ENCODE data around the gene C2orf69. TPM values are rescaled to one million over a fixed set of nuclear protein-coding genes. Genes with fewer than 3 reads are reported as not detected.
A peak's percentile ranks its signal among the peaks of the same experiment; 100 is the strongest.

C2orf69 gene
- total and polyA plus RNA-seq, 2 experiments from 2014 or later = 33.4 to 39.2 TPM

DNA sequence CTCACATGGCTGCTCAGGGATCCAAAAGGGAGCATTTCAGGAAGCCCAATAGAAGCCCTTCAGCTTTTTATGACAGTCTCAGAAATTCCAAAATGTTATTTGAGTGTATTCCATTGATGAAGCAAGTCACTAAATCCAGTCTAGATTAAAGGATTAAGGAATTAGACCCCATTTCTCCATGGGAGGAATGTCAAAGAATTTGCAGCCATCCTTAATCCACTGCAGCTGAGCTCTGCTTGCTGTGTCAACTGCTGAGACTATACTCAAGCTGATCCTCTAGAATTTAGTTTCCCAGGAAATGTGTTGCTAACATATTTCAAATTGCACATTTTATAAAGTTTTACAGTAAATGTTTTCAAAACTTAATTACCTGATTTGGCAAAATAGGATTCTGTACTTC, 28.4 kb upstream of the C2orf69 start:
- H3K79me2 ChIP-seq (replicated peaks; ENCODE audit: insufficient read depth) = no peaks in the 10 kb centered on the region
- no peak overlapping the region for H3K27ac Mint-ChIP-seq
- H4K20me1 ChIP-seq (replicated peaks; ENCODE audit: insufficient read depth) = no peaks in the 10 kb centered on the region
- peaks cover 12% of the 10 kb centered on the region for H3K9me3 Mint-ChIP-seq
- peaks cover 7% of the 10 kb centered on the region for H3K9me2 ChIP-seq (ENCODE audit: insufficient read depth)
- DNase-seq (ENCODE audit: low spot score) (no peak), ATAC-seq (no peak)
- H3K36me3 Mint-ChIP-seq (ENCODE audit: low read depth) = peaks cover 7% of the 10 kb centered on the region; the same call in 2 of the 3 replicates
- H3K4me1 ChIP-seq (ENCODE audit: insufficient read depth) = no peaks in the 10 kb centered on the region
- H3K27ac ChIP-seq (ENCODE audit: low read depth) = no peak overlapping the region
- H3K4me2 ChIP-seq = no peak overlapping the region
- TF ChIP-seq CREB1 (CRISPR knock-in tag; IDR thresholded peaks at IDR 0.05; ENCODE audit: low read depth) (no peak), POLR2AphosphoS5 (IDR thresholded peaks at IDR 0.05; ENCODE audit: low read depth) (no peak)
- no peaks in the 10 kb centered on the region for H3K36me3 ChIP-seq (ENCODE audit: insufficient read depth)
- no peak overlapping the region for H3K4me3 Mint-ChIP-seq
- H2AFZ ChIP-seq = 0 out of 2 replicates have a peak overlapping the region, but pooled peaks have one; percentile 3
- H3F3A ChIP-seq (replicated peaks; ENCODE audit: low read depth) = no peaks in the 10 kb centered on the region
- H3K27me3 ChIP-seq (ENCODE audit: insufficient read depth) = no peaks in the 10 kb centered on the region
- H3K4me1 Mint-ChIP-seq = no peaks in the 10 kb centered on the region
- H3K27me3 Mint-ChIP-seq (ENCODE audit: insufficient read depth, low read depth, poor library complexity) = peaks cover 2% of the 10 kb centered on the region
- H3K4me3 ChIP-seq = no peak overlapping the region

DNA sequence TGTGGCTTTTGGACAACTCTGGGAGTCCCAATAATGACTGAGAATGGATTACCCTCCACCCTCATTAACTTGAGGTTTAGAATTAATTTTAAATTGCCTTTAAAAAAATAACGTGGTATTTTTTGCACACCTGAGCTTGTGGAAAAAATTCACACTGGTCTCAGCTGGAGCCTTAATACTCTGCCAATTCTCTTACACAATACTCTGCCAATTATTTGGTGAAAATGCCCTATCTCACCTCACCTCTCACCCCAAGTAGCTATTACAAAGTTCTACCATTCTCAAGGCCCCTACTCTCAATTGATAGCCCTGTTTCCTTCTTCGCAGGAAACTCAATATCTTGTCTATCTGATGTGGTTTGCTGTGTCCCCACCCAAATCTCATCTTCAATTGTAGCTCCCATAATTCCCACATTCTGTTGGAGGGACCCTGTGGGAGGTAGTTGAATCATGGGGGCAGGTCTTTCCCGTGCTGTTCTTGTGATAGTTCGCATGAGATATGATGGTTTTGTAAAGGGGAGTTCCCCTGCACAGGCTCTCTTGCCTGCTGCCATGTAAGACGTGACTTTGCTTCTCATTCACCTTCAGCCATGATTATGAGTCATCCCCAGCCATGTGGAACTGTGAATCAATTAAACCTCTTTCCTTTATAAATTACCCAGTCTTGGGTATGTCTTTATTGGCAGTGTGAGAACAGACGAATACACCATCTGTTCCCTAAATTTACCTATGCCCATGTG, 27.4 kb upstream of the C2orf69 start:
- H3K4me2 ChIP-seq = no peak overlapping the region
- H3F3A ChIP-seq (replicated peaks; ENCODE audit: low read depth) = no peaks in the 10 kb centered on the region
- Mint-ChIP-seq H3K4me1 (no peaks in the 10 kb centered on the region), H3K36me3 (ENCODE audit: low read depth) (peaks cover 4% of the 10 kb centered on the region; the same call in 2 of the 3 replicates), H3K27me3 (ENCODE audit: insufficient read depth, low read depth, poor library complexity) (peaks cover 2% of the 10 kb centered on the region), H3K27ac (no peak overlapping the region), H3K4me3 (no peak overlapping the region), H3K9me3 (peaks cover 7% of the 10 kb centered on the region)
- H3K27me3 ChIP-seq (ENCODE audit: insufficient read depth) = no peaks in the 10 kb centered on the region
- peak overlapping the region; percentile 26; the same call in 1 of the 2 replicates for H2AFZ ChIP-seq
- no peaks in the 10 kb centered on the region for H3K79me2 ChIP-seq (replicated peaks; ENCODE audit: insufficient read depth)
- H4K20me1 ChIP-seq (replicated peaks; ENCODE audit: insufficient read depth) = no peaks in the 10 kb centered on the region
- no peaks in the 10 kb centered on the region for H3K36me3 ChIP-seq (ENCODE audit: insufficient read depth)
- no peak overlapping the region for H3K4me3 ChIP-seq
- DNase-seq (ENCODE audit: low spot score) (no peak), ATAC-seq (no peak)
- no peaks in the 10 kb centered on the region for H3K4me1 ChIP-seq (ENCODE audit: insufficient read depth)
- H3K27ac ChIP-seq (ENCODE audit: low read depth) = no peak overlapping the region
- peaks cover 7% of the 10 kb centered on the region for H3K9me2 ChIP-seq (ENCODE audit: insufficient read depth)
- TF ChIP-seq, protein P1, sequence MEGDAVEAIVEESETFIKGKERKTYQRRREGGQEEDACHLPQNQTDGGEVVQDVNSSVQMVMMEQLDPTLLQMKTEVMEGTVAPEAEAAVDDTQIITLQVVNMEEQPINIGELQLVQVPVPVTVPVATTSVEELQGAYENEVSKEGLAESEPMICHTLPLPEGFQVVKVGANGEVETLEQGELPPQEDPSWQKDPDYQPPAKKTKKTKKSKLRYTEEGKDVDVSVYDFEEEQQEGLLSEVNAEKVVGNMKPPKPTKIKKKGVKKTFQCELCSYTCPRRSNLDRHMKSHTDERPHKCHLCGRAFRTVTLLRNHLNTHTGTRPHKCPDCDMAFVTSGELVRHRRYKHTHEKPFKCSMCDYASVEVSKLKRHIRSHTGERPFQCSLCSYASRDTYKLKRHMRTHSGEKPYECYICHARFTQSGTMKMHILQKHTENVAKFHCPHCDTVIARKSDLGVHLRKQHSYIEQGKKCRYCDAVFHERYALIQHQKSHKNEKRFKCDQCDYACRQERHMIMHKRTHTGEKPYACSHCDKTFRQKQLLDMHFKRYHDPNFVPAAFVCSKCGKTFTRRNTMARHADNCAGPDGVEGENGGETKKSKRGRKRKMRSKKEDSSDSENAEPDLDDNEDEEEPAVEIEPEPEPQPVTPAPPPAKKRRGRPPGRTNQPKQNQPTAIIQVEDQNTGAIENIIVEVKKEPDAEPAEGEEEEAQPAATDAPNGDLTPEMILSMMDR (conservative IDR thresholded peaks at IDR 0.05; ENCODE audit: low read depth in 2 of 2) = no peak
- no peak for TF ChIP-seq EZH2 (IDR thresholded peaks at IDR 0.05; ENCODE audit: low read depth, unreplicated experiment)
- no peak for TF ChIP-seq JUNB (IDR thresholded peaks at IDR 0.05; ENCODE audit: unreplicated experiment)
- TF ChIP-seq POLR2AphosphoS5 (IDR thresholded peaks at IDR 0.05; ENCODE audit: low read depth) = no peak
- TF ChIP-seq NANOG (IDR thresholded peaks at IDR 0.05; ENCODE audit: borderline replicate concordance) = no peak
- TF ChIP-seq ZNF331 (CRISPR knock-in tag; IDR thresholded peaks at IDR 0.05; ENCODE audit: low read depth) = no peak
- TF ChIP-seq, protein P2, sequence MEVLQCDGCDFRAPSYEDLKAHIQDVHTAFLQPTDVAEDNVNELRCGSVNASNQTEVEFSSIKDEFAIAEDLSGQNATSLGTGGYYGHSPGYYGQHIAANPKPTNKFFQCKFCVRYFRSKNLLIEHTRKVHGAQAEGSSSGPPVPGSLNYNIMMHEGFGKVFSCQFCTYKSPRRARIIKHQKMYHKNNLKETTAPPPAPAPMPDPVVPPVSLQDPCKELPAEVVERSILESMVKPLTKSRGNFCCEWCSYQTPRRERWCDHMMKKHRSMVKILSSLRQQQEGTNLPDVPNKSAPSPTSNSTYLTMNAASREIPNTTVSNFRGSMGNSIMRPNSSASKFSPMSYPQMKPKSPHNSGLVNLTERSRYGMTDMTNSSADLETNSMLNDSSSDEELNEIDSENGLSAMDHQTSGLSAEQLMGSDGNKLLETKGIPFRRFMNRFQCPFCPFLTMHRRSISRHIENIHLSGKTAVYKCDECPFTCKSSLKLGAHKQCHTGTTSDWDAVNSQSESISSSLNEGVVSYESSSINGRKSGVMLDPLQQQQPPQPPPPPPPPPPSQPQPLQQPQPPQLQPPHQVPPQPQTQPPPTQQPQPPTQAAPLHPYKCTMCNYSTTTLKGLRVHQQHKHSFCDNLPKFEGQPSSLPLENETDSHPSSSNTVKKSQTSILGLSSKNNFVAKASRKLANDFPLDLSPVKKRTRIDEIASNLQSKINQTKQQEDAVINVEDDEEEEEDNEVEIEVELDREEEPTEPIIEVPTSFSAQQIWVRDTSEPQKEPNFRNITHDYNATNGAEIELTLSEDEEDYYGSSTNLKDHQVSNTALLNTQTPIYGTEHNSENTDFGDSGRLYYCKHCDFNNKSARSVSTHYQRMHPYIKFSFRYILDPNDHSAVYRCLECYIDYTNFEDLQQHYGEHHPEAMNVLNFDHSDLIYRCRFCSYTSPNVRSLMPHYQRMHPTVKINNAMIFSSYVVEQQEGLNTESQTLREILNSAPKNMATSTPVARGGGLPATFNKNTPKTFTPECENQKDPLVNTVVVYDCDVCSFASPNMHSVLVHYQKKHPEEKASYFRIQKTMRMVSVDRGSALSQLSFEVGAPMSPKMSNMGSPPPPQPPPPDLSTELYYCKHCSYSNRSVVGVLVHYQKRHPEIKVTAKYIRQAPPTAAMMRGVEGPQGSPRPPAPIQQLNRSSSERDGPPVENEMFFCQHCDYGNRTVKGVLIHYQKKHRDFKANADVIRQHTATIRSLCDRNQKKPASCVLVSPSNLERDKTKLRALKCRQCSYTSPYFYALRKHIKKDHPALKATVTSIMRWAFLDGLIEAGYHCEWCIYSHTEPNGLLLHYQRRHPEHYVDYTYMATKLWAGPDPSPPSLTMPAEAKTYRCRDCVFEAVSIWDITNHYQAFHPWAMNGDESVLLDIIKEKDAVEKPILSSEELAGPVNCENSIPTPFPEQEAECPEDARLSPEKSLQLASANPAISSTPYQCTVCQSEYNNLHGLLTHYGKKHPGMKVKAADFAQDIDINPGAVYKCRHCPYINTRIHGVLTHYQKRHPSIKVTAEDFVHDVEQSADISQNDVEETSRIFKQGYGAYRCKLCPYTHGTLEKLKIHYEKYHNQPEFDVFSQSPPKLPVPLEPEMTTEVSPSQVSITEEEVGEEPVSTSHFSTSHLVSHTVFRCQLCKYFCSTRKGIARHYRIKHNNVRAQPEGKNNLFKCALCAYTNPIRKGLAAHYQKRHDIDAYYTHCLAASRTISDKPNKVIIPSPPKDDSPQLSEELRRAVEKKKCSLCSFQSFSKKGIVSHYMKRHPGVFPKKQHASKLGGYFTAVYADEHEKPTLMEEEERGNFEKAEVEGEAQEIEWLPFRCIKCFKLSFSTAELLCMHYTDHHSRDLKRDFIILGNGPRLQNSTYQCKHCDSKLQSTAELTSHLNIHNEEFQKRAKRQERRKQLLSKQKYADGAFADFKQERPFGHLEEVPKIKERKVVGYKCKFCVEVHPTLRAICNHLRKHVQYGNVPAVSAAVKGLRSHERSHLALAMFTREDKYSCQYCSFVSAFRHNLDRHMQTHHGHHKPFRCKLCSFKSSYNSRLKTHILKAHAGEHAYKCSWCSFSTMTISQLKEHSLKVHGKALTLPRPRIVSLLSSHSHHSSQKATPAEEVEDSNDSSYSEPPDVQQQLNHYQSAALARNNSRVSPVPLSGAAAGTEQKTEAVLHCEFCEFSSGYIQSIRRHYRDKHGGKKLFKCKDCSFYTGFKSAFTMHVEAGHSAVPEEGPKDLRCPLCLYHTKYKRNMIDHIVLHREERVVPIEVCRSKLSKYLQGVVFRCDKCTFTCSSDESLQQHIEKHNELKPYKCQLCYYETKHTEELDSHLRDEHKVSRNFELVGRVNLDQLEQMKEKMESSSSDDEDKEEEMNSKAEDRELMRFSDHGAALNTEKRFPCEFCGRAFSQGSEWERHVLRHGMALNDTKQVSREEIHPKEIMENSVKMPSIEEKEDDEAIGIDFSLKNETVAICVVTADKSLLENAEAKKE (CRISPR knock-in tag; IDR thresholded peaks at IDR 0.05) = no peak
- no peak for TF ChIP-seq STAT1 (IDR thresholded peaks at IDR 0.05; ENCODE audit: unreplicated experiment)
- no peak for TF ChIP-seq CREB1 (CRISPR knock-in tag; IDR thresholded peaks at IDR 0.05; ENCODE audit: low read depth)
- TF ChIP-seq, protein P3, sequence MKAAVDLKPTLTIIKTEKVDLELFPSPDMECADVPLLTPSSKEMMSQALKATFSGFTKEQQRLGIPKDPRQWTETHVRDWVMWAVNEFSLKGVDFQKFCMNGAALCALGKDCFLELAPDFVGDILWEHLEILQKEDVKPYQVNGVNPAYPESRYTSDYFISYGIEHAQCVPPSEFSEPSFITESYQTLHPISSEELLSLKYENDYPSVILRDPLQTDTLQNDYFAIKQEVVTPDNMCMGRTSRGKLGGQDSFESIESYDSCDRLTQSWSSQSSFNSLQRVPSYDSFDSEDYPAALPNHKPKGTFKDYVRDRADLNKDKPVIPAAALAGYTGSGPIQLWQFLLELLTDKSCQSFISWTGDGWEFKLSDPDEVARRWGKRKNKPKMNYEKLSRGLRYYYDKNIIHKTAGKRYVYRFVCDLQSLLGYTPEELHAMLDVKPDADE (IDR thresholded peaks at IDR 0.05) = no peak

All from GM23338 (cell line).